B cell (primary cell): ENCODE data around the gene SPATA4.

Experiments
- CTCF ChIP-seq: fragments of 200-600 bp; IDR thresholded peaks from one replicate; pipeline ENCODE4 v1.8.0; 2022; ENCODE audit warnings: antibody characterized with exemption, mild to moderate bottlenecking
- EZH2 ChIP-seq: IDR thresholded peaks from 2 replicates; pipeline ENCODE4 v1.6.1; 2012; ENCODE audit warnings: borderline replicate concordance, low read depth, mild to moderate bottlenecking, moderate library complexity, low read length; ENCODE audit not compliant: insufficient read depth, poor library complexity, severe bottlenecking

DNA sequence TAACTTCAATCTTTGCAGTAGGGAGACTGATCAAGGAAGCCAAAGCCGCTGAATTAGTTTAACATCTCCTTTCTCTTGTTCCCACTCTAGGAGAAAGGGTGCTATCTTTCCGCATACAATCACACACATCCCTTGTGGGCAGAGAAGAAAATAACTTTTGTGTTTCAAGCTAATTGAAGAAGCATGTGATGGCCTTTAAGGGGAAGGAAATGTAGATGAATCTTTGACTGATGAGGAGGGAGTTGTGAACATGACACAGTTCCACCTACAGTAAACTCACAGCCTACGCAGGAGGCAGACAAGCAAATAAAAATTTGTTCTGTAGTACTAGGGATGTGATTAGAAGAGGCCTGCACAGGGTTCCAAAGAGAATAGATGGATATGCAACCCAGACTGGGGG lies 14.7 kb upstream of the SPATA4 start:
- no peak for TF ChIP-seq CTCF
- TF ChIP-seq EZH2, result no peak
